HepG2 (cell line): ENCODE measurements around the gene KIFC1. TPM values are rescaled to one million over a fixed set of nuclear protein-coding genes. Genes with fewer than 3 reads are reported as not detected.

Experiments
- ATAC-seq: fragments of 200-7000 bp; cut with Tn5 transposase; 3 replicates; pipeline ENCODE4 v1.9.1; 2020; ENCODE audit warnings: mild to moderate bottlenecking, moderate library complexity
- BruUV-seq: library from RNA; stranded (reverse); fragments of 400-500 nt; replicated peaks from 2 replicates; lab custom pipeline; 2021; lab: Mats Ljungman, UMichigan
- CTCF ChIA-PET: fragments of 300-600 bp; formaldehyde crosslinking; extraction: SDS; loops from one replicate; lab custom pipeline; 2021; ENCODE audit warnings: low total read pairs, inconsistent platforms, low intra/inter-chr PET ratio; lab: Yijun Ruan, JAX
- POLR2A ChIA-PET: fragments of 350-600 bp; sonication (Branson Sonifier 250); formaldehyde crosslinking; loops from one replicate; lab custom pipeline; 2020; ENCODE audit warnings: antibody characterized with exemption, inconsistent platforms; lab: Yijun Ruan, JAX
- DNase-seq: peaks from one replicate; pipeline ENCODE4 v3.0.0-alpha.2; 2015; ENCODE audit warnings: low spot score
- FAIRE-seq: peaks from 3 replicates; lab custom pipeline; 2011; peaks lifted over from hg19 to GRCh38; lab: Jason Lieb, UNC
- H2AFZ ChIP-seq: one replicate; pipeline ENCODE4 v1.6.1; 2011; ENCODE audit warnings: low read length, inconsistent platforms
- H3K27ac ChIP-seq: fragments of 300-600 bp; 3 replicates; pipeline ENCODE4 v1.8.0; 2011; ENCODE audit warnings: mixed run types, mild to moderate bottlenecking, mixed read lengths, low read length, inconsistent platforms; ENCODE audit not compliant: insufficient read depth; ENCODE audit errors: extremely low read length
- H3K27me3 ChIP-seq, 2 experiments: fragments of 200-600 bp in 1 of 2; 2 replicates in 1 of 2; 3 replicates in 1 of 2; pipeline versions ENCODE4 v1.6.0 to v1.8.0; 2011; ENCODE audit warnings: low read length in 2 of 2, mild to moderate bottlenecking in 2 of 2, moderate library complexity in 2 of 2, inconsistent platforms in 1 of 2; ENCODE audit not compliant: insufficient read depth in 2 of 2, control insufficient read depth in 1 of 2
- H3K36me3 ChIP-seq, 2 experiments: fragments of 200-600 bp in 1 of 2; replicated peaks in 1 of 2; 2 replicates in 1 of 2; 3 replicates in 1 of 2; pipeline versions ENCODE4 v1.5.1 to v1.8.0; 2011; ENCODE audit warnings: low read length in 2 of 2, inconsistent platforms in 1 of 2; ENCODE audit not compliant: insufficient read depth in 2 of 2, control insufficient read depth in 1 of 2
- H3K4me1 ChIP-seq: 2 replicates; pipeline ENCODE4 v1.5.1; 2012; ENCODE audit warnings: low read length, inconsistent platforms; ENCODE audit not compliant: insufficient read depth
- H3K4me2 ChIP-seq: 2 replicates; pipeline ENCODE4 v1.6.0; 2011; ENCODE audit warnings: low read depth, low read length, inconsistent platforms
- H3K4me3 ChIP-seq, 3 experiments: fragments of 200-600 bp in 1 of 3; sonication (generic), shearing (Covaris generic) in 1 of 3; replicated peaks in 1 of 3; 2 replicates each; pipeline ENCODE4 v1.5.1; 2011 to 2016; ENCODE audit warnings: low read length in 3 of 3, inconsistent platforms in 2 of 3, low read depth in 2 of 3, mild to moderate bottlenecking in 2 of 3, control low read depth in 1 of 3, mixed read lengths in 1 of 3; ENCODE audit not compliant: insufficient read depth in 1 of 3
- H3K79me2 ChIP-seq: one replicate; pipeline ENCODE4 v1.6.1; 2011; ENCODE audit warnings: low read length, inconsistent platforms; ENCODE audit not compliant: insufficient read depth
- H3K9ac ChIP-seq: 2 replicates; pipeline ENCODE4 v1.6.0; 2011; ENCODE audit warnings: mild to moderate bottlenecking, low read depth, low read length, inconsistent platforms; ENCODE audit not compliant: insufficient read depth
- H3K9me3 ChIP-seq: 2 replicates; pipeline ENCODE4 v1.5.1; 2012; ENCODE audit warnings: mild to moderate bottlenecking, low read length
- H4K20me1 ChIP-seq: 2 replicates; pipeline ENCODE4 v1.6.0; 2011; ENCODE audit warnings: inconsistent platforms, mild to moderate bottlenecking, low read length, moderate library complexity; ENCODE audit not compliant: insufficient read depth
- KDM5B ChIP-seq: sonication (generic); formaldehyde crosslinking; IDR thresholded peaks from 2 replicates; pipeline ENCODE4 v1.4.0; 2020; ENCODE audit warnings: missing genetic modification reagents, mild to moderate bottlenecking, borderline replicate concordance
- MNT ChIP-seq: fragments of 450-650 bp; IDR thresholded peaks from 2 replicates; pipeline ENCODE4 v1.6.1; 2016
- RARA ChIP-seq: IDR thresholded peaks from 2 replicates; pipeline ENCODE4 v1.6.1; 2016; ENCODE audit warnings: missing genetic modification reagents, missing compliant biosample characterization
- SMAD9 ChIP-seq: sonication (generic); formaldehyde crosslinking; IDR thresholded peaks from 2 replicates; pipeline ENCODE4 v1.5.1; 2020; ENCODE audit warnings: mild to moderate bottlenecking, missing genetic modification reagents
- TFAP4 ChIP-seq: sonication (generic); IDR thresholded peaks from 2 replicates; pipeline ENCODE4 v1.6.1; 2016; ENCODE audit warnings: low read depth, borderline replicate concordance
- ZBTB14 ChIP-seq: sonication (generic); formaldehyde crosslinking; IDR thresholded peaks from 2 replicates; pipeline ENCODE4 v1.4.0; 2020; ENCODE audit warnings: missing genetic modification reagents
- ZBTB21 ChIP-seq: sonication (generic); formaldehyde crosslinking; IDR thresholded peaks from 2 replicates; pipeline ENCODE4 v1.4.0; 2020; ENCODE audit warnings: missing genetic modification reagents
- ZFYVE20 ChIP-seq: sonication (generic); formaldehyde crosslinking; IDR thresholded peaks from 2 replicates; pipeline ENCODE4 v1.8.0; 2023; ENCODE audit warnings: low read depth, mild to moderate bottlenecking, moderate library complexity, missing genetic modification reagents, borderline replicate concordance
- ZMYM3 ChIP-seq: sonication (generic); formaldehyde crosslinking; IDR thresholded peaks from 2 replicates; pipeline ENCODE4 v1.5.1; 2020; ENCODE audit warnings: mild to moderate bottlenecking, missing genetic modification reagents
- ZNF225 ChIP-seq: sonication (generic); formaldehyde crosslinking; IDR thresholded peaks from 2 replicates; pipeline ENCODE4 v1.4.0; 2020; ENCODE audit warnings: mild to moderate bottlenecking, missing genetic modification reagents
- ZNF343 ChIP-seq: sonication (generic); formaldehyde crosslinking; IDR thresholded peaks from 2 replicates; pipeline ENCODE4 v1.4.0; 2020; ENCODE audit warnings: mild to moderate bottlenecking, missing genetic modification reagents
- ZNF441 ChIP-seq: sonication (generic); formaldehyde crosslinking; IDR thresholded peaks from 2 replicates; pipeline ENCODE4 v1.7.0; 2021; ENCODE audit warnings: missing genetic modification reagents, borderline replicate concordance
- ZNF703 ChIP-seq: sonication (generic); formaldehyde crosslinking; IDR thresholded peaks from 2 replicates; pipeline ENCODE4 v1.5.1; 2020; ENCODE audit warnings: missing genetic modification reagents, mild to moderate bottlenecking, moderate library complexity, borderline replicate concordance
- ZNF740 ChIP-seq: sonication (generic); formaldehyde crosslinking; IDR thresholded peaks from 2 replicates; pipeline ENCODE4 v1.4.0; 2020; ENCODE audit warnings: missing genetic modification reagents
- WGBS: methylation state at CpG from one replicate; pipeline ENCODE4 v1.1.6; 2017; ENCODE audit warnings: low lambda C conversion rate; 5-methylcytosine and 5-hydroxymethylcytosine counted together
- in situ Hi-C: cut with HindIII; loops from 2 replicates; pipeline ENCODE4 v1.10.0; 2017; ENCODE audit warnings: low pct_unique_long_range_greater_than_20kb; ENCODE audit not compliant: extremely low pct_ligation_motif_present
- intact Hi-C: fragments of 100-400 bp; cut with micrococcal nuclease; formaldehyde crosslinking; loops from one replicate; pipeline ENCODE4 v1.10.0; 2022; ENCODE audit not compliant: unreplicated experiment
- polyA plus RNA-seq, 8 experiments: library from polyadenylated mRNA; depleted of rRNA in 3 of 8; stranded (reverse) in 7 of 8; unstranded in 1 of 8; fragments of >200 nt; fragmentation: Illumina TruSeq in 4 of 8; extraction: Trizol in 4 of 8; gene quantifications; 2 replicates each; pipeline versions ENCODE4 v1.2.1 to v1.2.3, GENCODE V29; 2011 to 2016; ENCODE audit warnings: low read depth in 4 of 8, missing spikeins in 1 of 8, mixed read lengths in 1 of 8; ENCODE audit not compliant: insufficient read depth in 1 of 8
- total RNA-seq, 5 experiments: library from RNA; depleted of rRNA; stranded (reverse); fragments of >200 nt; fragmentation: Illumina TruSeq; extraction: Trizol; gene quantifications; 2 replicates each; pipeline ENCODE4 v1.2.3, GENCODE V29; 2016; ENCODE audit warnings: low read depth in 1 of 5
- TF ChIP-seq, protein P1 (sequence below), 2 experiments: sonication (generic) in 1 of 2; formaldehyde crosslinking in 1 of 2; IDR thresholded peaks; 2 replicates each; pipeline versions ENCODE4 v1.4.0 to v1.6.1; 2018 to 2020; ENCODE audit warnings: missing genetic modification reagents in 2 of 2, borderline replicate concordance in 1 of 2, low read depth in 1 of 2, mild to moderate bottlenecking in 1 of 2, missing biosample characterization in 1 of 2
- TF ChIP-seq, protein P2 (sequence below): sonication (generic); formaldehyde crosslinking; IDR thresholded peaks from 2 replicates; pipeline ENCODE4 v1.8.0; 2022; ENCODE audit warnings: low read depth, missing genetic modification reagents

Gene KIFC1
- total and polyA plus RNA-seq, 2 of the 13 experiments (the other 11 are each of a cell fraction or from before 2014, with no cell fraction given), result 25.0 to 45.5 TPM

DNA sequence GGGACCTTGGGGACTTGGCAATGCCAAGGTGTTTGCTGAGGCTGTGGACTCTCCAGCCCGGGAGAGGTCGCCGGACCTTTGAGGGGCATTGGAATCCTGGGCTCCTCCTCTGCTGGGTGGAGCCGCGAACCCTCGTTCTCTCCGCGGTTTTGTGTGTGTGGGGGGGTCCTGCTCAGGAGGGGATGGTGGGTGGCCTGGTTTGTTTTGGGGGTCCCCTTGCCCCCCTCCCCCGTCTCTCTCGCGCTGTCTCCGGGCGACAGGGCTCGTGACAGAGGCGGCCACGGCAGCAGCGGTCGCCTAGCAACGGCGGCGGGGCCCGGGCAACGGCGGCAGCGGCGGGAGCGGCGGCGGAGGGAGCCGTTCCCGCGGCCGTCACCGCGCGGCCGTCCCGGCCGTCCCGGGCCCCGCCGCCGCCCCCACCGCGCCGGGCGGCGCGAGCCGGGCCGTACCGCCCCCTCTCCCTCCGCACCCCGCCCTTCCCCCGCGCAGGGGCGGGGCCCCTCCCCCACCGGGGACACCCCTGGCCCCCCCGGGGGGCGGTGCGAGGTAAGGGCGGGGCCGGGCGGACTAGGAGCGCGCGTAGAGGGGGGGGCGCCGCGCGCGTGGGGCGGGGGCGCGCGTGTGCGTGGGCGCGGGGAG lies 36.1 kb downstream of the KIFC1 start:
- ATAC-seq (no peak), FAIRE-seq (no peak), DNase-seq (no peak)
- peak overlapping the region; percentile 82 for H3K4me2 ChIP-seq
- no peaks in the 10 kb centered on the region for H3K9me3 ChIP-seq
- peak overlapping the region; percentile 43 to 78 (median 63); a peak in 5 of 6 replicates for H3K4me3 ChIP-seq
- in situ Hi-C loops (no loop called here), intact Hi-C loops (loop anchor here (1.0 kb wide), 1 partner anchor 27 kb away; the partner anchor contains the start of gene ZBTB9)
- H2AFZ ChIP-seq, result no peak overlapping the region
- H3K9ac ChIP-seq, result no peak overlapping the region
- H3K4me1 ChIP-seq, result peaks cover 58% of the 10 kb centered on the region
- peaks cover 0 to 17% of the 10 kb centered on the region in 2 experiments; a peak in 3 of 5 replicates for H3K27me3 ChIP-seq
- no TSS peak for BruUV-seq
- WGBS, result 0% methylated on average over 13 of the region's 79 CpGs
- POLR2A ChIA-PET, result no interaction called here
- no peaks in the 10 kb centered on the region for H3K79me2 ChIP-seq
- H4K20me1 ChIP-seq, result no peaks in the 10 kb centered on the region
- no peak overlapping the region for H3K27ac ChIP-seq
- CTCF ChIA-PET, result interaction anchor here (3.1 kb wide), 1 partner anchor 36 kb away, joined by 19 read pairs; the partner anchor contains the start of gene KIFC1
- H3K36me3 ChIP-seq, result no peaks in the 10 kb centered on the region
- TF ChIP-seq, protein P1, sequence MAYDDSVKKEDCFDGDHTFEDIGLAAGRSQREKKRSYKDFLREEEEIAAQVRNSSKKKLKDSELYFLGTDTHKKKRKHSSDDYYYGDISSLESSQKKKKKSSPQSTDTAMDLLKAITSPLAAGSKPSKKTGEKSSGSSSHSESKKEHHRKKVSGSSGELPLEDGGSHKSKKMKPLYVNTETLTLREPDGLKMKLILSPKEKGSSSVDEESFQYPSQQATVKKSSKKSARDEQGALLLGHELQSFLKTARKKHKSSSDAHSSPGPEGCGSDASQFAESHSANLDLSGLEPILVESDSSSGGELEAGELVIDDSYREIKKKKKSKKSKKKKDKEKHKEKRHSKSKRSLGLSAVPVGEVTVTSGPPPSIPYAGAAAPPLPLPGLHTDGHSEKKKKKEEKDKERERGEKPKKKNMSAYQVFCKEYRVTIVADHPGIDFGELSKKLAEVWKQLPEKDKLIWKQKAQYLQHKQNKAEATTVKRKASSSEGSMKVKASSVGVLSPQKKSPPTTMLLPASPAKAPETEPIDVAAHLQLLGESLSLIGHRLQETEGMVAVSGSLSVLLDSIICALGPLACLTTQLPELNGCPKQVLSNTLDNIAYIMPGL (CRISPR knock-in tag; IDR thresholded peaks at IDR 0.05; ENCODE audit: borderline replicate concordance in 1 of 2, low read depth in 1 of 2), result no peak
- no peak for TF ChIP-seq ZNF703 (CRISPR knock-in tag)
- TF ChIP-seq ZMYM3, result no peak
- TF ChIP-seq MNT, result no peak
- 0 out of 2 replicates have a peak, but pooled peaks have one; percentile 53 for TF ChIP-seq ZNF225
- no peak for TF ChIP-seq TFAP4
- no peak for TF ChIP-seq KDM5B (CRISPR knock-in tag)
- no peak for TF ChIP-seq ZNF343
- TF ChIP-seq ZNF740 (CRISPR knock-in tag), result peak; percentile 49; the same call in 1 of the 2 replicates
- TF ChIP-seq ZFYVE20, result 0 out of 2 replicates have a peak, but pooled peaks have one; percentile 2
- TF ChIP-seq SMAD9 (CRISPR knock-in tag), result no peak
- TF ChIP-seq, protein P2, sequence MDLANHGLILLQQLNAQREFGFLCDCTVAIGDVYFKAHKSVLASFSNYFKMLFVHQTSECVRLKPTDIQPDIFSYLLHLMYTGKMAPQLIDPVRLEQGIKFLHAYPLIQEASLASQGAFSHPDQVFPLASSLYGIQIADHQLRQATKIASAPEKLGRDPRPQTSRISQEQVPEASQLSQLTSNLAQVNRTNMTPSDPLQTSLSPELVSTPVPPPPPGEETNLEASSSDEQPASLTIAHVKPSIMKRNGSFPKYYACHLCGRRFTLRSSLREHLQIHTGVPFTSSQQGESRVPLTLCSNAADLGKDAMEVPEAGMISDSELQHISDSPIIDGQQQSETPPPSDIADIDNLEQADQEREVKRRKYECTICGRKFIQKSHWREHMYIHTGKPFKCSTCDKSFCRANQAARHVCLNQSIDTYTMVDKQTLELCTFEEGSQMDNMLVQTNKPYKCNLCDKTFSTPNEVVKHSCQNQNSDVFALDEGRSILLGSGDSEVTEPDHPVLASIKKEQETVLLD (CRISPR knock-in tag), result peak; percentile 66; the same call in 1 of the 2 replicates
- no peak for TF ChIP-seq ZNF441 (CRISPR knock-in tag)
- TF ChIP-seq RARA (CRISPR knock-in tag), result no peak
- no peak for TF ChIP-seq ZBTB21 (CRISPR knock-in tag)
- TF ChIP-seq ZBTB14 (CRISPR knock-in tag), result no peak
